HepG2 (cell line): ENCODE measurements around the gene KIRREL2. TPM values are rescaled to one million over a fixed set of nuclear protein-coding genes. Genes with fewer than 3 reads are reported as not detected.

ENCODE experiments used
- CHD2 ChIP-seq: IDR thresholded peaks from 2 replicates; pipeline ENCODE4 v1.6.1; 2011; ENCODE audit warnings: low read depth, low read length, improper control_type of control experiment
- GATA4 ChIP-seq: sonication (generic); IDR thresholded peaks from 2 replicates; pipeline ENCODE4 v1.6.1; 2016; ENCODE audit warnings: antibody characterized with exemption, low read depth, borderline replicate concordance
- MED1 ChIP-seq: sonication (generic); formaldehyde crosslinking; IDR thresholded peaks from 2 replicates; pipeline ENCODE4 v1.4.0; 2020; ENCODE audit warnings: missing genetic modification reagents
- NFIB ChIP-seq: sonication (generic); formaldehyde crosslinking; IDR thresholded peaks from 2 replicates; pipeline ENCODE4 v1.9.0; 2021; ENCODE audit warnings: missing genetic modification reagents, mild to moderate bottlenecking, borderline replicate concordance
- RNF2 ChIP-seq: fragments of 450-650 bp; conservative IDR thresholded peaks from 2 replicates; pipeline ENCODE4 v1.6.1; 2016; ENCODE audit warnings: low read depth
- THYN1 ChIP-seq: sonication (generic); formaldehyde crosslinking; IDR thresholded peaks from 2 replicates; pipeline ENCODE4 v1.8.1; 2023; ENCODE audit warnings: low read depth, mild to moderate bottlenecking, moderate library complexity, missing genetic modification reagents, borderline replicate concordance
- ZNF383 ChIP-seq: sonication (generic); formaldehyde crosslinking; IDR thresholded peaks from 2 replicates; pipeline ENCODE4 v1.4.0; 2020; ENCODE audit warnings: missing genetic modification reagents, mild to moderate bottlenecking, borderline replicate concordance
- ZNF441 ChIP-seq: sonication (generic); formaldehyde crosslinking; IDR thresholded peaks from 2 replicates; pipeline ENCODE4 v1.7.0; 2021; ENCODE audit warnings: missing genetic modification reagents, borderline replicate concordance
- ZNF615 ChIP-seq: sonication (generic); formaldehyde crosslinking; IDR thresholded peaks from 2 replicates; pipeline ENCODE4 v1.5.0; 2020; ENCODE audit warnings: mild to moderate bottlenecking, missing genetic modification reagents, borderline replicate concordance
- ZNF629 ChIP-seq: sonication (generic); formaldehyde crosslinking; conservative IDR thresholded peaks from 2 replicates; pipeline ENCODE4 v1.5.0; 2020; ENCODE audit warnings: missing genetic modification reagents
- ZNF782 ChIP-seq: sonication (generic); formaldehyde crosslinking; IDR thresholded peaks from 2 replicates; pipeline ENCODE4 v1.4.0; 2020; ENCODE audit warnings: missing genetic modification reagents, mild to moderate bottlenecking, borderline replicate concordance
- ZNF841 ChIP-seq: sonication (generic); formaldehyde crosslinking; IDR thresholded peaks from 2 replicates; pipeline ENCODE4 v1.8.1; 2023; ENCODE audit warnings: missing genetic modification reagents, borderline replicate concordance
- polyA plus RNA-seq, 8 experiments: library from polyadenylated mRNA; depleted of rRNA in 3 of 8; stranded (reverse) in 7 of 8; unstranded in 1 of 8; fragments of >200 nt; fragmentation: Illumina TruSeq in 4 of 8; extraction: Trizol in 4 of 8; gene quantifications; 2 replicates each; pipeline versions ENCODE4 v1.2.1 to v1.2.3, GENCODE V29; 2011 to 2016; ENCODE audit warnings: low read depth in 4 of 8, missing spikeins in 1 of 8, mixed read lengths in 1 of 8; ENCODE audit not compliant: insufficient read depth in 1 of 8
- total RNA-seq, 5 experiments: library from RNA; depleted of rRNA; stranded (reverse); fragments of >200 nt; fragmentation: Illumina TruSeq; extraction: Trizol; gene quantifications; 2 replicates each; pipeline ENCODE4 v1.2.3, GENCODE V29; 2016; ENCODE audit warnings: low read depth in 1 of 5
- TF ChIP-seq, protein P1 (sequence below): sonication (generic); formaldehyde crosslinking; IDR thresholded peaks from 2 replicates; pipeline ENCODE4 v1.5.0; 2020; ENCODE audit warnings: mild to moderate bottlenecking, missing genetic modification reagents
- TF ChIP-seq, protein P2 (sequence below): sonication (generic); formaldehyde crosslinking; IDR thresholded peaks from 2 replicates; pipeline ENCODE4 v1.5.1; 2020; ENCODE audit warnings: mild to moderate bottlenecking, missing genetic modification reagents, borderline replicate concordance
- TF ChIP-seq, protein P3 (sequence below): sonication (generic); formaldehyde crosslinking; IDR thresholded peaks from 2 replicates; pipeline ENCODE4 v1.4.0; 2020; ENCODE audit warnings: mild to moderate bottlenecking, missing genetic modification reagents
- TF ChIP-seq, protein P4 (sequence below): sonication (generic); formaldehyde crosslinking; IDR thresholded peaks from 2 replicates; pipeline ENCODE4 v1.8.1; 2023; ENCODE audit warnings: mild to moderate bottlenecking, missing genetic modification reagents
- TF ChIP-seq, protein P5 (sequence below): sonication (generic); formaldehyde crosslinking; IDR thresholded peaks from 2 replicates; pipeline ENCODE4 v1.5.0; 2020; ENCODE audit warnings: missing genetic modification reagents

Gene KIRREL2
- total and polyA plus RNA-seq, 2 of the 13 experiments (the other 11 are each of a cell fraction or from before 2014, with no cell fraction given) = 0.18 to 2.4 TPM

DNA sequence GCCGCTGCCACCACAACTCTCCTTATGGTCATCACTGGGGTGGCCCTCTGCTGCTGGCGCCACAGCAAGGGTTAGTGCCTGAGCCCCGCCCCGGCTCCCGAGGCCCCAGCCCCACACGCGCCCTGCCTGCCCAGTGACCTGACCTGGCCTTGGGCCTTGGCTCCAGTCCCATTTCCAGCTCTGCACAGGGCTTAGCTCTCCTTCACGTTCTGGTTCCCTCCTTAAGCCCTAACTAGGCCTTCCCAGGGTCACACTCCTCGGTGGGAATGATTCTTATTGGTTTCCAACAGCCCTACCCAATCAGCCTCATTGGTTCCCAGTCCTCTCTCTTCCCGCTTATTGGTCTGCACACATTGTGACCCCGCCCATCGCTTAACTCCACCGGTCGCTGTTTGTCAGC is 5.8 kb downstream of the KIRREL2 start (continued):
- no peak for TF ChIP-seq THYN1 (CRISPR knock-in tag)
- TF ChIP-seq NFIB (CRISPR knock-in tag) = no peak
- TF ChIP-seq RNF2 = no peak
- TF ChIP-seq ZNF841 = no peak
- TF ChIP-seq CHD2 = no peak
- TF ChIP-seq, protein P1, sequence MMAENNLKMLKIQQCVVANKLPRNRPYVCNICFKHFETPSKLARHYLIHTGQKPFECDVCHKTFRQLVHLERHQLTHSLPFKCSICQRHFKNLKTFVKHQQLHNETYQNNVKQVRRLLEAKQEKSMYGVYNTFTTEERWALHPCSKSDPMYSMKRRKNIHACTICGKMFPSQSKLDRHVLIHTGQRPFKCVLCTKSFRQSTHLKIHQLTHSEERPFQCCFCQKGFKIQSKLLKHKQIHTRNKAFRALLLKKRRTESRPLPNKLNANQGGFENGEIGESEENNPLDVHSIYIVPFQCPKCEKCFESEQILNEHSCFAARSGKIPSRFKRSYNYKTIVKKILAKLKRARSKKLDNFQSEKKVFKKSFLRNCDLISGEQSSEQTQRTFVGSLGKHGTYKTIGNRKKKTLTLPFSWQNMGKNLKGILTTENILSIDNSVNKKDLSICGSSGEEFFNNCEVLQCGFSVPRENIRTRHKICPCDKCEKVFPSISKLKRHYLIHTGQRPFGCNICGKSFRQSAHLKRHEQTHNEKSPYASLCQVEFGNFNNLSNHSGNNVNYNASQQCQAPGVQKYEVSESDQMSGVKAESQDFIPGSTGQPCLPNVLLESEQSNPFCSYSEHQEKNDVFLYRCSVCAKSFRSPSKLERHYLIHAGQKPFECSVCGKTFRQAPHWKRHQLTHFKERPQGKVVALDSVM (CRISPR knock-in tag) = no peak
- TF ChIP-seq ZNF615 (CRISPR knock-in tag) = no peak
- TF ChIP-seq ZNF441 (CRISPR knock-in tag) = no peak
- TF ChIP-seq, protein P2, sequence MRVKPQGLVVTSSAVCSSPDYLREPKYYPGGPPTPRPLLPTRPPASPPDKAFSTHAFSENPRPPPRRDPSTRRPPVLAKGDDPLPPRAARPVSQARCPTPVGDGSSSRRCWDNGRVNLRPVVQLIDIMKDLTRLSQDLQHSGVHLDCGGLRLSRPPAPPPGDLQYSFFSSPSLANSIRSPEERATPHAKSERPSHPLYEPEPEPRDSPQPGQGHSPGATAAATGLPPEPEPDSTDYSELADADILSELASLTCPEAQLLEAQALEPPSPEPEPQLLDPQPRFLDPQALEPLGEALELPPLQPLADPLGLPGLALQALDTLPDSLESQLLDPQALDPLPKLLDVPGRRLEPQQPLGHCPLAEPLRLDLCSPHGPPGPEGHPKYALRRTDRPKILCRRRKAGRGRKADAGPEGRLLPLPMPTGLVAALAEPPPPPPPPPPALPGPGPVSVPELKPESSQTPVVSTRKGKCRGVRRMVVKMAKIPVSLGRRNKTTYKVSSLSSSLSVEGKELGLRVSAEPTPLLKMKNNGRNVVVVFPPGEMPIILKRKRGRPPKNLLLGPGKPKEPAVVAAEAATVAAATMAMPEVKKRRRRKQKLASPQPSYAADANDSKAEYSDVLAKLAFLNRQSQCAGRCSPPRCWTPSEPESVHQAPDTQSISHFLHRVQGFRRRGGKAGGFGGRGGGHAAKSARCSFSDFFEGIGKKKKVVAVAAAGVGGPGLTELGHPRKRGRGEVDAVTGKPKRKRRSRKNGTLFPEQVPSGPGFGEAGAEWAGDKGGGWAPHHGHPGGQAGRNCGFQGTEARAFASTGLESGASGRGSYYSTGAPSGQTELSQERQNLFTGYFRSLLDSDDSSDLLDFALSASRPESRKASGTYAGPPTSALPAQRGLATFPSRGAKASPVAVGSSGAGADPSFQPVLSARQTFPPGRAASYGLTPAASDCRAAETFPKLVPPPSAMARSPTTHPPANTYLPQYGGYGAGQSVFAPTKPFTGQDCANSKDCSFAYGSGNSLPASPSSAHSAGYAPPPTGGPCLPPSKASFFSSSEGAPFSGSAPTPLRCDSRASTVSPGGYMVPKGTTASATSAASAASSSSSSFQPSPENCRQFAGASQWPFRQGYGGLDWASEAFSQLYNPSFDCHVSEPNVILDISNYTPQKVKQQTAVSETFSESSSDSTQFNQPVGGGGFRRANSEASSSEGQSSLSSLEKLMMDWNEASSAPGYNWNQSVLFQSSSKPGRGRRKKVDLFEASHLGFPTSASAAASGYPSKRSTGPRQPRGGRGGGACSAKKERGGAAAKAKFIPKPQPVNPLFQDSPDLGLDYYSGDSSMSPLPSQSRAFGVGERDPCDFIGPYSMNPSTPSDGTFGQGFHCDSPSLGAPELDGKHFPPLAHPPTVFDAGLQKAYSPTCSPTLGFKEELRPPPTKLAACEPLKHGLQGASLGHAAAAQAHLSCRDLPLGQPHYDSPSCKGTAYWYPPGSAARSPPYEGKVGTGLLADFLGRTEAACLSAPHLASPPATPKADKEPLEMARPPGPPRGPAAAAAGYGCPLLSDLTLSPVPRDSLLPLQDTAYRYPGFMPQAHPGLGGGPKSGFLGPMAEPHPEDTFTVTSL = no peak
- TF ChIP-seq, protein P3, sequence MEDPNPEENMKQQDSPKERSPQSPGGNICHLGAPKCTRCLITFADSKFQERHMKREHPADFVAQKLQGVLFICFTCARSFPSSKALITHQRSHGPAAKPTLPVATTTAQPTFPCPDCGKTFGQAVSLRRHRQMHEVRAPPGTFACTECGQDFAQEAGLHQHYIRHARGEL (CRISPR knock-in tag) = no peak
- no peak for TF ChIP-seq GATA4
- TF ChIP-seq ZNF629 (CRISPR knock-in tag) = no peak
- peak; percentile 32; the same call in 1 of the 2 replicates for TF ChIP-seq MED1 (CRISPR knock-in tag)
- TF ChIP-seq ZNF782 (CRISPR knock-in tag) = no peak
- TF ChIP-seq, protein P4, sequence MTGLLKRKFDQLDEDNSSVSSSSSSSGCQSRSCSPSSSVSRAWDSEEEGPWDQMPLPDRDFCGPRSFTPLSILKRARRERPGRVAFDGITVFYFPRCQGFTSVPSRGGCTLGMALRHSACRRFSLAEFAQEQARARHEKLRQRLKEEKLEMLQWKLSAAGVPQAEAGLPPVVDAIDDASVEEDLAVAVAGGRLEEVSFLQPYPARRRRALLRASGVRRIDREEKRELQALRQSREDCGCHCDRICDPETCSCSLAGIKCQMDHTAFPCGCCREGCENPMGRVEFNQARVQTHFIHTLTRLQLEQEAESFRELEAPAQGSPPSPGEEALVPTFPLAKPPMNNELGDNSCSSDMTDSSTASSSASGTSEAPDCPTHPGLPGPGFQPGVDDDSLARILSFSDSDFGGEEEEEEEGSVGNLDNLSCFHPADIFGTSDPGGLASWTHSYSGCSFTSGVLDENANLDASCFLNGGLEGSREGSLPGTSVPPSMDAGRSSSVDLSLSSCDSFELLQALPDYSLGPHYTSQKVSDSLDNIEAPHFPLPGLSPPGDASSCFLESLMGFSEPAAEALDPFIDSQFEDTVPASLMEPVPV (CRISPR knock-in tag) = no peak
- TF ChIP-seq ZNF383 (CRISPR knock-in tag) = no peak
- TF ChIP-seq, protein P5, sequence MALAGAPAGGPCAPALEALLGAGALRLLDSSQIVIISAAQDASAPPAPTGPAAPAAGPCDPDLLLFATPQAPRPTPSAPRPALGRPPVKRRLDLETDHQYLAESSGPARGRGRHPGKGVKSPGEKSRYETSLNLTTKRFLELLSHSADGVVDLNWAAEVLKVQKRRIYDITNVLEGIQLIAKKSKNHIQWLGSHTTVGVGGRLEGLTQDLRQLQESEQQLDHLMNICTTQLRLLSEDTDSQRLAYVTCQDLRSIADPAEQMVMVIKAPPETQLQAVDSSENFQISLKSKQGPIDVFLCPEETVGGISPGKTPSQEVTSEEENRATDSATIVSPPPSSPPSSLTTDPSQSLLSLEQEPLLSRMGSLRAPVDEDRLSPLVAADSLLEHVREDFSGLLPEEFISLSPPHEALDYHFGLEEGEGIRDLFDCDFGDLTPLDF (CRISPR knock-in tag) = no peak
